Heart left ventricle (tissue), 16 donors: ENCODE results near the gene PDZD7. TPM values are rescaled to one million over a fixed set of nuclear protein-coding genes. Genes with fewer than 3 reads are reported as not detected.

Source experiments
- ATAC-seq, 4 donors: fragments of 200-7000 bp; cut with Tn5 transposase; one replicate each; pipeline ENCODE4 v1.9.1; 2020 to 2022; ENCODE audit warnings: moderate library complexity in 4 of 4, mild to moderate bottlenecking in 3 of 4, moderate number of reproducible peaks in 1 of 4
- DNase-seq, 5 donors: peaks; one replicate each; pipeline ENCODE4 v3.0.0-alpha.2; 2020
- H3K27ac ChIP-seq, 12 donors: fragments of 200-600 bp; sonication (generic) in 4 of 12; one replicate each; pipeline versions ENCODE4 v1.5.0 to v1.8.0; 2016 to 2022; ENCODE audit warnings: mild to moderate bottlenecking in 2 of 12
- H3K27me3 ChIP-seq, 9 donors: fragments of 200-600 bp; sonication (generic) in 2 of 9; one replicate each; pipeline versions ENCODE4 v1.5.1 to v1.8.0; 2016 to 2022; ENCODE audit warnings: mild to moderate bottlenecking in 3 of 9
- H3K36me3 ChIP-seq, 9 donors: fragments of 200-600 bp; sonication (generic) in 2 of 9; one replicate each; pipeline versions ENCODE4 v1.5.0 to v1.8.0; 2018 to 2022; ENCODE audit warnings: mild to moderate bottlenecking in 2 of 9
- H3K4me1 ChIP-seq, 12 donors: fragments of 200-600 bp; sonication (generic) in 4 of 12; one replicate each; pipeline versions ENCODE4 v1.5.0 to v1.8.0; 2016 to 2022; ENCODE audit warnings: mild to moderate bottlenecking in 3 of 12
- H3K4me3 ChIP-seq, 12 donors: fragments of 200-600 bp; sonication (generic) in 4 of 12; one replicate each; pipeline versions ENCODE4 v1.5.0 to v1.8.0; 2017 to 2022; ENCODE audit warnings: mild to moderate bottlenecking in 9 of 12, moderate library complexity in 4 of 12
- H3K9me3 ChIP-seq, 12 donors: fragments of 200-600 bp; sonication (generic) in 4 of 12; one replicate each; pipeline versions ENCODE4 v1.5.0 to v1.8.0; 2016 to 2022; ENCODE audit warnings: mild to moderate bottlenecking in 1 of 12
- CTCF ChIP-seq, 12 donors: fragments of 200-600 bp; sonication (generic) in 4 of 12; IDR thresholded peaks; one replicate each; pipeline versions ENCODE4 v1.5.0 to v1.8.0; 2018 to 2022; ENCODE audit warnings: antibody characterized with exemption in 12 of 12, mild to moderate bottlenecking in 5 of 12
- POLR2A ChIP-seq, 2 donors: fragments of 450-650 bp; IDR thresholded peaks; one replicate each; pipeline ENCODE4 v1.6.1; 2017; ENCODE audit warnings: antibody characterized with exemption in 2 of 2, mild to moderate bottlenecking in 2 of 2, moderate library complexity in 2 of 2
- WGBS, 4 donors: extraction: QIAGEN DNeasy Blood & Tissue Kit in 2 of 4; methylation state at CpG; one replicate each; pipeline versions ENCODE4 v1.1.5 to v1.1.7; 2013 to 2018; 5-methylcytosine and 5-hydroxymethylcytosine counted together
- intact Hi-C, 10 donors: fragments of 100-400 bp; cut with DNase I; formaldehyde crosslinking; loops; one replicate each; pipeline versions ENCODE4 v1.11.1 to v1.14.2; 2022
- polyA plus RNA-seq, 2 donors: library from polyadenylated mRNA; stranded (reverse); fragments of 200-250 nt; gene quantifications; one replicate each; pipeline ENCODE4 v1.2.3, GENCODE V29; 2013
- total RNA-seq, 9 donors: library from RNA; depleted of rRNA in 2 of 9; stranded (reverse); fragments of >200 nt in 2 of 9; fragmentation: NEBNext Ultra II Directional in 3 of 9; extraction: Animal tissue kit (Norgen Biotek cat#: 25700) in 3 of 9; gene quantifications; one replicate each; pipeline versions ENCODE4 v1.1.0 to v1.2.4, GENCODE V29; 2016 to 2023
- donor health status: ischemic (EF 13 %, LVEDD 7.1; RV severe dilation, severe dysfunction).
- donor health status: healthy with polysubstance abuse.
- donor health status: DM: no; HTN: yes; CAD: no.
- donor health status: DM: no; HTN: no; CAD: no.
- donor health status: ischemic (EF 25% LVEDD 6.9; RV normal size, moderate dysfunction).
- donor health status: ischemic (EF 25% LVEDD 5.7; RV mildly dilated, moderate dysfunction).
- donor health status: healthy.
- donor health status: DM: yes; HTN: yes; CAD: no.
- donor health status: ischemic (EF 35%, LVEDD 5.7; RV mildly dilated, moderate dysfunction).
- donor health status: nonischemic (EF 11% LVEDD 7.7; RV severe dilation, severe dysfunction).
- donor health status: DM: yes; HTN: yes; CAD: no.
- donor health status: PGD.
- donor health status: ischemic (EF 29% LVEDD 5.4; RV normal size, mild dysfunction).
- donor health status: nonischemic (EF 23%, LVEDD 6.1; RV moderate dilation, normal function).

The PDZD7 gene
- total and polyA plus RNA-seq, 11 donors = 0.09 to 0.97 (median 0.30) TPM; not detected in 1

GRCh38 chr10:101027106-101027720, 3.7 kb downstream of the PDZD7 start:
- no peak for TF ChIP-seq POLR2A (IDR thresholded peaks at IDR 0.05)
- no peak for TF ChIP-seq CTCF (IDR thresholded peaks at IDR 0.05)
- ATAC-seq (no peak), DNase-seq (no peak)
- Histone ChIP-seq H3K27me3 (no peaks in the 10 kb centered on the region), H3K4me1 (peaks cover 0 to 23% (median 7%) of the 10 kb centered on the region in 12 donors), H3K36me3 (no peaks in the 10 kb centered on the region), H3K4me3 (no peak overlapping the region), H3K9me3 (no peaks in the 10 kb centered on the region), H3K27ac (no peak overlapping the region)
- intact Hi-C loops = loop anchor here in 1 of 10 donors (5.0 kb wide), 1 partner anchor 40 kb away; the partner anchor contains the start of genes MRPL43 and TWNK
- WGBS, 4 donors = 74 to 82% (median 79%) methylated on average over 10 of the region's 10 CpGs

- Histone ChIP-seq H3K4me3 (no peak overlapping the region), H3K27me3 (peaks cover 0 to 10% (median 0%) of the 10 kb centered on the region in 9 donors), H3K27ac (no peak overlapping the region), H3K9me3 (no peaks in the 10 kb centered on the region), H3K36me3 (no peaks in the 10 kb centered on the region), H3K4me1 (peaks cover 0 to 11% (median 6%) of the 10 kb centered on the region in 12 donors)
- TF ChIP-seq CTCF (IDR thresholded peaks at IDR 0.05) (no peak), POLR2A (IDR thresholded peaks at IDR 0.05) (no peak)
- DNase-seq = peak in 1 of 5 donors; percentile 51
- intact Hi-C loops = no loop called here
- ATAC-seq = no peak
- whole genome bisulfite sequencing, 4 donors = 90 to 96% (median 91%) methylated on average over 4 to 15 of the region's 15 CpGs
Observed at GRCh38 chr10:101022967-101023705, 7.8 kb downstream of the PDZD7 start.

- no peaks in the 10 kb centered on the region for H3K36me3 ChIP-seq
- H3K27me3 ChIP-seq = peaks cover 0 to 17% (median 0%) of the 10 kb centered on the region in 9 donors
- no peak overlapping the region for H3K27ac ChIP-seq
- intact Hi-C loops = no loop called here
- TF ChIP-seq POLR2A (IDR thresholded peaks at IDR 0.05) (no peak), CTCF (IDR thresholded peaks at IDR 0.05) (no peak)
- WGBS, 4 donors = 88 to 92% (median 90%) methylated on average over 11 of the region's 11 CpGs
- peaks cover 0 to 15% (median 6%) of the 10 kb centered on the region in 12 donors for H3K4me1 ChIP-seq
- DNase-seq = peak in 1 of 5 donors; percentile 46
- ATAC-seq = no peak
- no peaks in the 10 kb centered on the region for H3K9me3 ChIP-seq
- no peak overlapping the region for H3K4me3 ChIP-seq
Observed at GRCh38 chr10:101021692-101022251, 9.2 kb downstream of the PDZD7 start.

GRCh38 chr10:101021239-101021638, 9.7 kb downstream of the PDZD7 start:
- intact Hi-C loops = no loop called here
- H3K27ac ChIP-seq = no peak overlapping the region
- no peaks in the 10 kb centered on the region for H3K9me3 ChIP-seq
- H3K4me3 ChIP-seq = no peak overlapping the region
- DNase-seq = no peak
- no peak for ATAC-seq
- no peak for TF ChIP-seq POLR2A (IDR thresholded peaks at IDR 0.05)
- TF ChIP-seq CTCF (IDR thresholded peaks at IDR 0.05) = no peak
- WGBS, 4 donors = 83 to 89% (median 88%) methylated on average over 4 of the region's 4 CpGs
- H3K36me3 ChIP-seq = no peaks in the 10 kb centered on the region
- peaks cover 0 to 15% (median 6%) of the 10 kb centered on the region in 12 donors for H3K4me1 ChIP-seq
- H3K27me3 ChIP-seq = peaks cover 0 to 17% (median 3%) of the 10 kb centered on the region in 9 donors
